HEK293 (cell line): ENCODE data around the gene BCOR.
A peak's percentile ranks its signal among the peaks of the same experiment; 100 is the strongest.

Experiments used
- CTCF ChIA-PET: fragments of 350-600 bp; formaldehyde crosslinking; extraction: SDS; loops from one replicate; lab custom pipeline; 2021; ENCODE audit warnings: antibody characterized with exemption; lab: Yijun Ruan, JAX
- POLR2A ChIA-PET: fragments of 300-600 bp; formaldehyde crosslinking; extraction: SDS; loops from one replicate; lab custom pipeline; 2020; ENCODE audit warnings: antibody characterized with exemption, inconsistent platforms; lab: Yijun Ruan, JAX
- H3K27ac ChIP-seq: fragments of 200-500 bp; sonication (Bioruptor generic); 2 replicates; pipeline ENCODE4 v1.5.1; 2014; ENCODE audit warnings: low read depth, low read length, control low read depth, inconsistent platforms; ENCODE audit errors: extremely low read depth
- H3K36me3 ChIP-seq, 2 experiments: fragments of 200-500 bp in 1 of 2; sonication (Bioruptor generic) in 1 of 2; 1 replicate in 1 of 2; 2 replicates in 1 of 2; pipeline ENCODE4 v1.5.1; 2014 to 2017; ENCODE audit warnings: inconsistent platforms in 2 of 2, low read length in 2 of 2; ENCODE audit not compliant: control insufficient read depth in 2 of 2, insufficient read depth in 1 of 2
- H3K4me1 ChIP-seq: fragments of 200-500 bp; sonication (Bioruptor generic); 2 replicates; pipeline ENCODE4 v1.5.1; 2014; ENCODE audit warnings: mild to moderate bottlenecking, low read length, inconsistent platforms; ENCODE audit not compliant: control insufficient read depth, insufficient read depth
- H3K4me3 ChIP-seq: 2 replicates; pipeline ENCODE4 v1.5.1; 2011; ENCODE audit warnings: low read depth, mild to moderate bottlenecking, control low read depth, low read length, moderate library complexity
- H3K9me3 ChIP-seq: fragments of 200-500 bp; sonication (Bioruptor generic); 2 replicates; pipeline ENCODE4 v1.5.1; 2014; ENCODE audit warnings: low read depth, low read length, inconsistent platforms; ENCODE audit not compliant: control insufficient read depth, insufficient read depth
- BCL11B ChIP-seq: fragments of 450-650 bp; formaldehyde crosslinking; IDR thresholded peaks from 2 replicates; pipeline ENCODE4 v1.5.1; 2016; ENCODE audit warnings: low read depth, missing biosample characterization, missing genetic modification characterization
- GLIS1 ChIP-seq: fragments of 450-650 bp; formaldehyde crosslinking; IDR thresholded peaks from 2 replicates; pipeline ENCODE4 v1.5.1; 2016; ENCODE audit warnings: missing biosample characterization, missing genetic modification characterization
- HIC1 ChIP-seq: fragments of 450-650 bp; formaldehyde crosslinking; IDR thresholded peaks from 2 replicates; pipeline ENCODE4 v1.5.1; 2016; ENCODE audit warnings: missing biosample characterization, missing genetic modification characterization
- KLF8 ChIP-seq: fragments of 450-650 bp; formaldehyde crosslinking; IDR thresholded peaks from 2 replicates; pipeline ENCODE4 v1.5.1; 2016; ENCODE audit warnings: missing biosample characterization, missing genetic modification characterization
- PBX3 ChIP-seq: sonication (generic); formaldehyde crosslinking; IDR thresholded peaks from 2 replicates; pipeline ENCODE4 v1.8.1; 2022; ENCODE audit warnings: mild to moderate bottlenecking, moderate library complexity, missing genetic modification reagents
- PRDM1 ChIP-seq: fragments of 450-650 bp; formaldehyde crosslinking; IDR thresholded peaks from 2 replicates; pipeline ENCODE4; 2016; ENCODE audit warnings: missing biosample characterization, missing genetic modification characterization
- SP3 ChIP-seq: fragments of 450-650 bp; formaldehyde crosslinking; IDR thresholded peaks from 2 replicates; pipeline ENCODE4 v1.5.1; 2016; ENCODE audit warnings: missing biosample characterization, missing genetic modification characterization
- TSHZ1 ChIP-seq: fragments of 450-650 bp; formaldehyde crosslinking; IDR thresholded peaks from 2 replicates; pipeline ENCODE4 v1.5.1; 2016; ENCODE audit warnings: missing biosample characterization, missing genetic modification characterization, borderline replicate concordance
- ZBTB44 ChIP-seq: fragments of 450-650 bp; IDR thresholded peaks from 2 replicates; pipeline ENCODE4 v1.5.1; 2018; ENCODE audit warnings: missing biosample characterization, mild to moderate bottlenecking, missing genetic modification characterization
- ZBTB6 ChIP-seq: fragments of 450-650 bp; formaldehyde crosslinking; IDR thresholded peaks from 2 replicates; pipeline ENCODE4 v1.5.1; 2017; ENCODE audit warnings: missing biosample characterization, missing genetic modification characterization
- ZBTB8A ChIP-seq: fragments of 450-650 bp; formaldehyde crosslinking; IDR thresholded peaks from 2 replicates; pipeline ENCODE4 v1.5.1; 2016; ENCODE audit warnings: missing biosample characterization, missing genetic modification characterization
- ZFP3 ChIP-seq: fragments of 450-650 bp; formaldehyde crosslinking; IDR thresholded peaks from 2 replicates; pipeline ENCODE4 v1.5.1; 2016; ENCODE audit warnings: low read depth, missing biosample characterization, missing genetic modification characterization
- ZFP41 ChIP-seq: fragments of 450-650 bp; formaldehyde crosslinking; IDR thresholded peaks from 2 replicates; pipeline ENCODE4 v1.5.1; 2016; ENCODE audit warnings: missing biosample characterization, missing genetic modification characterization, borderline replicate concordance
- ZNF214 ChIP-seq: fragments of 450-650 bp; formaldehyde crosslinking; IDR thresholded peaks from 2 replicates; pipeline ENCODE4 v1.5.1; 2017; ENCODE audit warnings: missing biosample characterization, mild to moderate bottlenecking, missing genetic modification characterization, borderline replicate concordance
- ZNF350 ChIP-seq: fragments of 450-650 bp; formaldehyde crosslinking; IDR thresholded peaks from 2 replicates; pipeline ENCODE4 v1.5.0; 2017; ENCODE audit warnings: missing biosample characterization, mild to moderate bottlenecking, missing genetic modification characterization
- ZNF37A ChIP-seq: fragments of 450-650 bp; IDR thresholded peaks from 2 replicates; pipeline ENCODE4 v1.5.1; 2018; ENCODE audit warnings: missing biosample characterization, missing genetic modification characterization
- ZNF433 ChIP-seq: fragments of 450-650 bp; formaldehyde crosslinking; IDR thresholded peaks from 2 replicates; pipeline ENCODE4 v1.5.1; 2016; ENCODE audit warnings: missing biosample characterization, missing genetic modification characterization, low read depth
- ZNF561 ChIP-seq: fragments of 450-650 bp; IDR thresholded peaks from 2 replicates; pipeline ENCODE4 v1.5.1; 2018; ENCODE audit warnings: missing biosample characterization, missing genetic modification characterization, borderline replicate concordance
- ZNF600 ChIP-seq: fragments of 450-650 bp; formaldehyde crosslinking; IDR thresholded peaks from 2 replicates; pipeline ENCODE4 v1.5.1; 2016; ENCODE audit warnings: missing biosample characterization, missing genetic modification characterization
- ZNF670 ChIP-seq: fragments of 450-650 bp; formaldehyde crosslinking; IDR thresholded peaks from 2 replicates; pipeline ENCODE4 v1.5.1; 2016; ENCODE audit warnings: missing biosample characterization, missing genetic modification characterization, low read depth
- ZNF692 ChIP-seq: fragments of 450-650 bp; formaldehyde crosslinking; IDR thresholded peaks from 2 replicates; pipeline ENCODE4 v1.5.1; 2016; ENCODE audit warnings: missing biosample characterization, missing genetic modification characterization
- ZSCAN5A ChIP-seq: fragments of 450-650 bp; formaldehyde crosslinking; IDR thresholded peaks from 2 replicates; pipeline ENCODE4 v1.5.1; 2016; ENCODE audit warnings: missing biosample characterization, missing genetic modification characterization

The BCOR gene

GRCh38 chrX:40140706-40141499 lies 43.1 kb upstream of the BCOR start:
- Histone ChIP-seq H3K4me3 (no peak overlapping the region), H3K27ac (peak overlapping the region; percentile 12; the same call in 1 of the 2 replicates), H3K9me3 (no peaks in the 10 kb centered on the region), H3K4me1 (peaks cover 5% of the 10 kb centered on the region; the same call in 1 of the 2 replicates), H3K36me3 (peaks cover 0 to 10% of the 10 kb centered on the region in 2 experiments; a peak in 1 of 3 replicates)
- ChIA-PET POLR2A (interaction anchor here (2.2 kb wide), 2 partner anchors 10 to 43 kb away, joined by 7 to 8 read pairs; partner anchors contain the start of gene BCOR), CTCF (interaction anchor here (0.6 to 0.7 kb wide), 2 partner anchors 9 to 24 kb away, joined by 3 read pairs; no protein-coding TSS in a partner anchor)
- no peak for TF ChIP-seq ZNF670
- no peak for TF ChIP-seq ZNF214 (tag by site-specific recombination)
- TF ChIP-seq ZNF692 (tag by site-specific recombination): no peak
- no peak for TF ChIP-seq ZFP3
- no peak for TF ChIP-seq GLIS1 (tag by site-specific recombination)
- TF ChIP-seq ZNF37A (tag by site-specific recombination): no peak
- peak; percentile 57 for TF ChIP-seq ZBTB8A (tag by site-specific recombination)
- TF ChIP-seq ZNF600 (tag by site-specific recombination): peak; percentile 71
- no peak for TF ChIP-seq BCL11B
- TF ChIP-seq KLF8 (tag by site-specific recombination): no peak
- no peak for TF ChIP-seq ZNF433 (tag by site-specific recombination)
- no peak for TF ChIP-seq TSHZ1 (tag by site-specific recombination)
- TF ChIP-seq HIC1: no peak
- TF ChIP-seq ZFP41 (tag by site-specific recombination): no peak
- TF ChIP-seq ZBTB6 (tag by site-specific recombination): peak; percentile 74
- TF ChIP-seq ZSCAN5A (tag by site-specific recombination): no peak
- no peak for TF ChIP-seq SP3 (tag by site-specific recombination)
- TF ChIP-seq PRDM1 (tag by site-specific recombination): no peak
- TF ChIP-seq PBX3: 0 out of 2 replicates have a peak, but pooled peaks have one; percentile 6
- no peak for TF ChIP-seq ZNF561
- TF ChIP-seq ZNF350 (tag by site-specific recombination): no peak
- TF ChIP-seq ZBTB44 (tag by site-specific recombination): no peak
